Rectal smooth muscle tissue (tissue), 1 donor: Measurements from ENCODE around the gene TSSK2.
A peak's percentile ranks its signal among the peaks of the same experiment; 100 is the strongest.

Source experiments
- H3K27ac ChIP-seq: one replicate; pipeline ENCODE4 v1.7.0; 2013; ENCODE audit warnings: low read depth, low read length, inconsistent platforms
- H3K27me3 ChIP-seq: one replicate; pipeline ENCODE4 v1.7.0; 2013; ENCODE audit warnings: low read length; ENCODE audit not compliant: control insufficient read depth, insufficient read depth
- H3K36me3 ChIP-seq: one replicate; pipeline ENCODE4 v1.7.0; 2013; ENCODE audit warnings: low read length; ENCODE audit not compliant: control insufficient read depth, insufficient read depth
- H3K4me1 ChIP-seq: one replicate; pipeline ENCODE4 v1.7.0; 2013; ENCODE audit warnings: low read length; ENCODE audit not compliant: control insufficient read depth, insufficient read depth
- H3K4me3 ChIP-seq: one replicate; pipeline ENCODE4 v1.7.0; 2013; ENCODE audit warnings: low read length
- H3K9ac ChIP-seq: one replicate; pipeline ENCODE4 v1.7.0; 2013; ENCODE audit warnings: low read length

The TSSK2 gene

DNA sequence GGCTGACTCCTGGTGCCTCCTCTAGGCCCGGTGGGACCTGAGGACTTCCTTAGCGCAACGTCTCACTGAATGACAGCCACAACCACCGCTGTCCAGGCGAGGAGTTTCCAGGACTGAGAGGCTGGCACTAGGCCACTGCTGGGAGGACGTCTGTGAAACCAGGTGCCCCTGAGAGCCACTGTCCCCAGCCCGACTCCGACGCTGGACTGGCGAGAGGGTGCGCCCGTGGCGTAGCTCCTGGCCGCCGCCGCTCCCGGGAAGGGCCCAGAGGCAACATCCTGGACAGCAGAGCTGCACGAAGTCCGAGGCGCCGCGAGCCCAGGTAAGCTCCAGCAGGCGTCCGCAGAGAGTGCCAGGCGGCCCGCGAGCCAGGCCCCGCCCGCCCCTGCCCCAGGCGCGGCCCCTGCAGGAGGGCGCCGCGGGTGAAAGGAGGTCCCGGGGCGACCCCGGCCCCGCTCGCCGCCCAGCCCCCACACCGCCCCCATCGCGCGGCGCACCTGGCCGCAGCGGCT lies 9.4 kb upstream of the TSSK2 start:
- H3K4me1 ChIP-seq: peaks cover 5% of the 10 kb centered on the region
- H3K4me3 ChIP-seq: peak overlapping the region; percentile 97
- peak overlapping the region; percentile 85 for H3K9ac ChIP-seq
- H3K27me3 ChIP-seq: no peaks in the 10 kb centered on the region
- no peaks in the 10 kb centered on the region for H3K36me3 ChIP-seq
- H3K27ac ChIP-seq: peak overlapping the region; percentile 89

DNA sequence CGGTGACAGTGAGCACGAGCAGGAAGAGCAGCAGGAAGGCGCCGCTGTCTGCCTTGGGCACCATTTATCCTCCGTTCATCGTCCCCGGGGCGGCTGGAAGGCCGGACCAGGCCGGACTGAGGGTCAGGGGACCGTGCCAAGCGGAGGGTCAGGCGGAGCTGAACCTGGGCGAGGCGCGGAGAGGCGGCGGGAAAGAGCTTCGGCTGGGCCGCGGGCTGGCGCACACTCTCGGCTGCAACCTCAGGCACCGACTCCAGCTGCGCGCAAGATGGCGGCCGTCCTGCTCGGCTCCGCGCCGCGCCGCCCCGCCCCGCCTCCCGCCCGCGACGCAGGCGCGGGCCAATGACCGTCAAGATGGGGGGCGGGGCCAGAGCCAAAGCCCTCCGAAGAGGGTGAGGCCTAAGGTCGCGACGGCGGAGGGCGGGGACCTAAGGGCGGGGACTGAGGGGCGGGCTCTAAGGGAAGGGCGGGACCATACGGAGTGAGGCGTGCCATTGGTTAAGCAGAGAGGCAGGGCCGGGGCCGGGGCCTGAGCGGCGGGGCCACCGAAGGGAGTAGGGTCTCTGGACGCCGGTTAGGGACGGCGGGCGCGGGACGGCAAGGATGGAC lies 8.9 kb upstream of the TSSK2 start, which contains the start of gene DGCR2:
Gene DGCR2 (minus strand): TSS at position 270 of the 609 bp plus-strand sequence. CDS start 206 bp downstream, at position 64.
- Histone ChIP-seq H3K4me1 (peaks cover 5% of the 10 kb centered on the region), H3K4me3 (peak within 1 kb of the TSS; percentile 97), H3K27ac (peak within 1 kb of the TSS; percentile 89), H3K27me3 (no peaks in the 10 kb centered on the region), H3K9ac (peak within 1 kb of the TSS; percentile 85), H3K36me3 (no peaks in the 10 kb centered on the region)

DNA sequence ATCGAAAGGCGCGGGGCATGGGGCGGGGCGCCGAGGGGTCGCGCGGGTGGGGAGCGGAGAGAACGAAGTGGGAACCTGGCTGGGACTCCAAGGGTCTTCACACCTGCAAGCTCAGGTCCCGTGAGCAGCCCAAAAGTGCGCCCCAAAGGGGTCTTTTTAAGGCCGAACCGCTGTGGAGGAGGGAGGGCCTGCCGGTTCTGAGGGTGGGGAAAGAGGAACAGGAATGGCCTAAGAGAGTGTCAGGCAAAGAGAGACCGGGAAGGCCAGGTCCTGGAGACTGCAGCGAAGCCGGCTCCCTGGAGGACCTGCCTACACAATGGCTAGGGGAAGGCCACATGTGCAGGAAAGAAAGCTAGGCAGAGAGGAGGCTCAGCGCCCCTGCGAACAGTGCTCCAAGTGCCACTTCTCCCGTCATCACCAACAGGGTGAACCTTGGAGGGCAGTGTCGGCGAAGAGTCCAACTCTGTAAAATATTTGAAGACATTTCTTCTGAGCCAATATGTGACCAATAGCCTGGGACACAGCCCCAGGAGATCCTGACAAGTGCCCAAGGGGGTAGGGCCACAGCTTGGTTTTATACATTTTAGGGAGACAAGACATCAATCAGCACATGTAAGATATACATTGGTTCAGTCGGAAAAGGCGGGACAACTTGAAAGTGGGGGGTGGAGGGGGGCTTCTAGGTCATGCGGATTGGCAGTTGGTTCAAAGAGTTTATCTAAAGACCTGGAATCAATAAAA lies 8.2 kb upstream of the TSSK2 start:
- H3K4me3 ChIP-seq: peak overlapping the region; percentile 61
- H3K27me3 ChIP-seq: no peaks in the 10 kb centered on the region
- H3K9ac ChIP-seq: no peak overlapping the region
- H3K4me1 ChIP-seq: peaks cover 5% of the 10 kb centered on the region
- H3K27ac ChIP-seq: no peak overlapping the region
- H3K36me3 ChIP-seq: no peaks in the 10 kb centered on the region

DNA sequence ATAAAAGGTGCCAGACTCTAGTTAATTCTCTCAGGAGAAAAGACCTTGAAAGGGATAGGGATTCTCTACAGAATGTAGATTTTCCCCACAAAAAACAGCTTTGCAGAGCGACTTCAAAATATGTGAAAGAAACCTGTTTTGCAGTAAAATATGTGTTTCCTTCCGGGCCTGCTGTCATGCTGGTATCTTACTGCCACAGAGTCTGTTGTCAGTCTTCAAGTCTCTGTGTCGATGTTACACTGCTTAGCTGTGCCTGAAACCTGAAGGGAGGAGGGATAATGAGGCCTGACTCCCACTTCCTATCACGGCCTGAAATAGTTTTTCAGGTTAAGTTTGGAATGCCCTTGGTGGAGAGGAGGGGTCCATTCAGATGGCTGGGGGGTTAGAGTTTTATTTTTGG lies 7.2 kb upstream of the TSSK2 start:
- no peak overlapping the region for H3K27ac ChIP-seq
- no peak overlapping the region for H3K4me3 ChIP-seq
- no peaks in the 10 kb centered on the region for H3K36me3 ChIP-seq
- no peaks in the 10 kb centered on the region for H3K27me3 ChIP-seq
- peaks cover 5% of the 10 kb centered on the region for H3K4me1 ChIP-seq
- no peak overlapping the region for H3K9ac ChIP-seq

DNA sequence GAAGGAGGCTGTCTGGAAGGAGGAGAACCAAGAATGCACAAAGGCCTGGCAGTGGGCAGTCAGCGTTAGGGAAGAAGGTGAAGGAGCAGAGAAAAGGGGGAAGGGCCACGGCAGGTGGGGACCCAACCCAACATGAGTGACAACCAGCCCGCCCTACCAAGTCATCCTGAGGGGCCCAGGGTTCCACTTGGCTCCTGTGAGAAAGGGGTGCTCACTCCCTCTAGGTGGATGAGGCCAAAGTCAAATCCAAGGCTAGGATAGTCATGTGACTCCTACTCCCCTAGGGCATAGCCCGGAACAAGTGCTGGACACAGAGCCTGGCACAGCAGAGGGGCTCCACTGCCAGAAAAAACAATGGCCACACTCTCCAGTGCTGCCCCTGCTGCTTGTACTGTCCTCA lies 6.7 kb upstream of the TSSK2 start:
- no peak overlapping the region for H3K9ac ChIP-seq
- H3K4me3 ChIP-seq: no peak overlapping the region
- H3K27ac ChIP-seq: no peak overlapping the region
- H3K4me1 ChIP-seq: peaks cover 5% of the 10 kb centered on the region
- H3K36me3 ChIP-seq: no peaks in the 10 kb centered on the region
- no peaks in the 10 kb centered on the region for H3K27me3 ChIP-seq

DNA sequence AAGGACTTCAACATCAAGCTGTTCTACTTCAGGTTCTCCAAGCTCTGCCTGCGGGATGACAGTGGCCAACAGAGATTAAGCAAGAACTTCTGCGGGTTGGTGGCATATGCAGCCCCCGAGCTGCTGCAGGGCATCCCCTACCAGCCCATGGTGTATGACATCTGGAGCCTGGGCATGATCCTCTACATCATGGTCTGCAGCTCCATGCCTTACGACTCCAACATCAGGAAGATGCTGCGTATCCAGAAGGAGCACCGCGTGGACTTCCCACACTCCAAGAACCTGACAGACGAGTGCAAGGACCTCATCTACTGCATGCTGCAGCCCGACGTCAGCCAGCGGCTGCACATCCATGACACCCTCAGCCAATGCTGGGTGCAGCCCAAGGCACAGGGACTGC lies 6.1 kb upstream of the TSSK2 start:
- Histone ChIP-seq H3K36me3 (no peaks in the 10 kb centered on the region), H3K4me1 (peaks cover 5% of the 10 kb centered on the region), H3K27me3 (no peaks in the 10 kb centered on the region), H3K27ac (no peak overlapping the region), H3K9ac (no peak overlapping the region), H3K4me3 (no peak overlapping the region)

DNA sequence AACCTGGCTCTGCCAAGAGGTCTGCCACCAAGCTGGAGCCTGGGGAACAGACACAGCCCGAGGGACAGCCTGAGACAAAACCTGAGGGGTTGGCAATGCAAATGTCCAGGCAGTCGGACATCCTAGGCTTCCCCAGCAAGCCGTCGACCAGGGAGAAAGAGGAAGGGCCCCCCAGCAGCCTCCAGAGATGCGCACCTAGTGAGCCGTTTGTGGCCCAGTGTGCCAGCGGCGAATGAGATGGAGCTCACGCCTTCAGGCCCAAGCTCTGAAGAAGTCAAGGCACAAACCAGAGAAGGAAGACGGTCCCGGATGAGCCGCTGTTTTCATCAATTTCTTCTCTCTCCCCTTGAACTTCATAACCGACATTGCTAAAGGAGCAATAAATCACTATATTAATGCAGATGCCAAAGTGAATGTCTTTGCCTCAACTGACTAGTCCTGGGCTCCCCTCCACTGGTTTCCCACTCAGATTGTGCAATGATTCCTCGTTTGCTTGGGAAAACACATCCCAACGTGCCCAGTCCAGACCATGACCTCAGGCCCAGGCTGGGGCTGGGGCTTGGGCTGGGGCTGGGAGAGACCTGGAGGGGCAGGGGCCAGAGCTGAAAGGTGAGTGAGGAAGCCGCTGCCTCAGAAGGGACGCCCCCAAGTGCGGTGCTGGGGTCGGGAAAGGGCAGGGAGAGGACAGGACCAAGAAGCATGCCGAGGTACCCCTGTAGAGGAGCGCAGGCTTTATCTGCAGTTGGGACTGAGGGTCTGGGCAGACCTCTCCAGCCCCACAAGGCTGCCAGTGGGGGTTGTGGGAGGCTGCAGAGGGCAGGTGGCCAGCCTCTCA lies 5.4 kb upstream of the TSSK2 start:
- H3K27me3 ChIP-seq: no peaks in the 10 kb centered on the region
- peaks cover 4% of the 10 kb centered on the region for H3K4me1 ChIP-seq
- no peaks in the 10 kb centered on the region for H3K36me3 ChIP-seq
- H3K27ac ChIP-seq: no peak overlapping the region
- no peak overlapping the region for H3K9ac ChIP-seq
- no peak overlapping the region for H3K4me3 ChIP-seq

DNA sequence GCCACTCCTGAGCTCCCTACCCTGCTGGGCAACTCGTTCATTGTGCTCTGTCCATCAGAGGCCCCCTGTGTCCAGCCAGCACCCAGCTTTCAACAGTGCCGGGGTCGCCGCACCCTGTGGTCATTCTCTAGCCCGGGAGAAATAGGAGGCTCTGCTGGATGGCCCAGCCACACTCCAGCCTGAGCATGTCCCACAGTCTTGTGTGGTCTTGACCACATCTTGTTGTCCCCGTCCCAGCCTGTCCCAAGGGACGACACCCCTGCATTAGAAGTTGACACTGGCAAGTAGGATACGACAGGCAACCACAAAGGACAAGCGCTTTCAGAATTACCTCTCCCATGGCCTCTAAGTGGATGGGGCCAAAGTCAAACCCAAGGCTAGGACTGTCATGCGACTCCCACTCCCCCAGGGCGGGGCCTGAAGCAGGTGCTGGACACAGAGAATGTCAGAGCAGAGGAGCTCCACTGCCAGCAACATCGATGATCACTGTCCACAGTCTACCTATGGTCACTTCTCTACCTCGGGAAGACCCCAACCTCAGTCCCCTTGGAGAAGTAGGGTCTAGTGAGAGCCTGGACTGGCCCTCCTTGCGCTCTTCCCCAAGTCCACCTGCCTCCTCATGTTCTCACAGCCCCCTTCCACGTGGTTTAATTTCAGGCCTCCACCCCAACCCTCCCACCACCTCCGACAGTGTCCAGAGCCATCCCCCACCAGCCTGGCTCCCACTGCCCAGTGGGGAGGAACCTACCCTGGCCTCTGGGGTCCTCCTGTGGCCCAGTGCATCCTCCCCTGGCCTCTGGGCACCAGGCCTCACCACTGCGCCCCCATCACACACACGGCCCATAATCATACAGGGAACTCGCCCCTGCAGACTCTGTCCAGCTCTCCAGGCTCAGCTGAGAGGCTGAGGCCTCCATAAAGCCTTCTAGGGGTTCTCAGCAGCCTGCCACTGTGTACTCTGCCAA lies 4.5 kb upstream of the TSSK2 start:
- Histone ChIP-seq H3K4me3 (no peak overlapping the region), H3K4me1 (no peaks in the 10 kb centered on the region), H3K27me3 (no peaks in the 10 kb centered on the region), H3K9ac (no peak overlapping the region), H3K36me3 (no peaks in the 10 kb centered on the region), H3K27ac (no peak overlapping the region)

DNA sequence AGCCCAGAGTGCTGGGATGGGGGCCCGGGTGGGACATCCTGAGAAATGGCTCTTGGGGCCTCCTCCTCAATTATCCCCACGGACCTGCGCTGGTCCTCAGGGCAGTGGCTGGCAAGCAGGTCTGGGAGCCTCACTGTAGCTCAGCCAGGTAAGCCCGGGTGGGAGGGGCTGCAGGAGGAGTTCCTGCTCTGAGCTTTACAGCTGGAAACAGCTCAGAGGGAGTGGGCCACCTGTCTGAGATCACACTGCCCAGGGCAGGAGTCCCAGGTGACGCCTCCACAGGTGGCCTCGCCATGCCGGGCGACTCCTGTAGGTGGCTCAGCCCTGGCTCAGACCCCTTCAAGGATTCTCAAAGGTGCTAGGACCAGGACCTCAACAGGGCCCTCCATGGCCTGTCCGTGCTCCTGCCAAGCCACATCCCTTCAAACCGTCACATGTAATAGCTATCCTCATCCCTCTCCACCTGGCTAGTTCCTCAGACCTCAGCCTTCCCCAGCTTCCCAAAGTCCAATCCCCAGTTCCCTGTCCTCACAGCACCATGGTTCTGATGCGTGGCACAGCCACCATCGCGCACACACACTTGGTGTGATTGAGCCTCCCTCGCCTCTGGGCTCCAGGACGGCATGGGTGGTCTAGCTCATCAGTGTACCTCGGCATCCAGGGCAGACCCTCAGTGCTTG lies 3.6 kb upstream of the TSSK2 start:
- Histone ChIP-seq H3K36me3 (no peaks in the 10 kb centered on the region), H3K4me1 (no peaks in the 10 kb centered on the region), H3K4me3 (no peak overlapping the region), H3K27me3 (no peaks in the 10 kb centered on the region), H3K9ac (no peak overlapping the region), H3K27ac (no peak overlapping the region)

DNA sequence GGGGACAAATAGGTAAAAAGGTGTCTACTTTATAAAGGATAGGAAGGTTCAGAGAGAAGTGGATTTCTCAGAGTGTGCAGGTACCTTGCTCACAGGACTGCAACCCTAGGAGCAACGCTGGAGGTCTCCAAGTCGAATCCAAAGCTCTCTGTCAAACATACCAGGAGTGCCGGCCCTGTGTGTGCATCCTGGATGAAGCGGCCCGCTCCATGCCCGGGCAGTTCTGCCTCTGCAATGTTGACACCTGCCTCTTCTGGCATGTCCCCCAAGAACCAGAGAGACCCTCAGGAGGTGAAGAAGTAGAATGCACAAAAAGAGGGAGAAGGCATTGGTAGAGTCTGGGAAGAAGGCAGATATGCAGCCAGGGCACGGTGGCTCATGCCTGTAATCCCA lies 3.1 kb upstream of the TSSK2 start:
- Histone ChIP-seq H3K4me1 (no peaks in the 10 kb centered on the region), H3K36me3 (no peaks in the 10 kb centered on the region), H3K4me3 (no peak overlapping the region), H3K27ac (no peak overlapping the region), H3K9ac (no peak overlapping the region), H3K27me3 (no peaks in the 10 kb centered on the region)

DNA sequence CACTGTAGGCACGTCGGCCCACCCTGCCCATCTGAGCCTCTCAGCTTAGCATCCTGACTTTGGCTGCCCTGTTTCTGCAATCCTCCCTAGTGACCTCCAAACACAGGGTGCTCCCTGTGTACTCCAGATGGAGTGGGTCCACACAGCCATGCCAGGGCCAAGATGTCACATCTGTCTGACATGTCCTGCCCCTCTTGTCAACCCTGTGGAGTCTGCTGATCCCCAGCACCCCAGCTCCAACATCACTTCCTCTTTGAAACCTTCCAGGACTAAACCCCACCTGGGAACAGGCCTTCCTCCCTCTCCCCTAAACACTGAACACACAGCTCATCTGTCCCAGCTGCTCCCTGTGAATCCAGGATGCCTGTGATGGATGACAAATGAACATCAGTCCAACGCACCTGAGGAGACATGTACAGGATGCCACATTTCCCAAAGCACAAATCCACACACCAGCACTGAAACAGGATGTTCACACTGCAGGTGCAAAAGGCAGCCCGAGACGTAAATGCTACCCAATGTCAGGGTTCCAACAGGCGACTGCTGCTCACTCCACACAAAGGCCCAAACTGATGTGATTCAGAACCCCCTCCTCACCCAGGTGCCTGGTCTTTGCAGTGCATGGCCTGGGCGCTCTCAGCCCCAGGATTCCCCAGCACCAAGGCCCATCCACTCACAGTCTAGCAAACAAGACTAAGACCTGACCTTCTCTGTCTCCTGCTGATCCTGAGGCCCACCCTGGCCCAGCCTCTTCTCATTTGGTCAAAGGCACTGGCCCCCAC lies 2.0 kb upstream of the TSSK2 start:
- Histone ChIP-seq H3K27ac (no peak overlapping the region), H3K4me1 (no peaks in the 10 kb centered on the region), H3K4me3 (no peak overlapping the region), H3K36me3 (peaks cover 4% of the 10 kb centered on the region), H3K9ac (no peak overlapping the region), H3K27me3 (no peaks in the 10 kb centered on the region)
